HG03342 (cell line): ENCODE measurements around the gene SEC11A.
"Not testable (repeated sequence)": the region's sequence is repeated elsewhere in the genome, so short reads cannot be mapped to it uniquely, and the experiment has no call there.

Experiments used
- ATAC-seq: cut with Tn5 transposase; IDR thresholded peaks from one replicate; pipeline ENCODE4 v1.9.1; 2021; ENCODE audit warnings: mild to moderate bottlenecking, moderate library complexity; ENCODE audit not compliant: unreplicated experiment

SEC11A gene

DNA sequence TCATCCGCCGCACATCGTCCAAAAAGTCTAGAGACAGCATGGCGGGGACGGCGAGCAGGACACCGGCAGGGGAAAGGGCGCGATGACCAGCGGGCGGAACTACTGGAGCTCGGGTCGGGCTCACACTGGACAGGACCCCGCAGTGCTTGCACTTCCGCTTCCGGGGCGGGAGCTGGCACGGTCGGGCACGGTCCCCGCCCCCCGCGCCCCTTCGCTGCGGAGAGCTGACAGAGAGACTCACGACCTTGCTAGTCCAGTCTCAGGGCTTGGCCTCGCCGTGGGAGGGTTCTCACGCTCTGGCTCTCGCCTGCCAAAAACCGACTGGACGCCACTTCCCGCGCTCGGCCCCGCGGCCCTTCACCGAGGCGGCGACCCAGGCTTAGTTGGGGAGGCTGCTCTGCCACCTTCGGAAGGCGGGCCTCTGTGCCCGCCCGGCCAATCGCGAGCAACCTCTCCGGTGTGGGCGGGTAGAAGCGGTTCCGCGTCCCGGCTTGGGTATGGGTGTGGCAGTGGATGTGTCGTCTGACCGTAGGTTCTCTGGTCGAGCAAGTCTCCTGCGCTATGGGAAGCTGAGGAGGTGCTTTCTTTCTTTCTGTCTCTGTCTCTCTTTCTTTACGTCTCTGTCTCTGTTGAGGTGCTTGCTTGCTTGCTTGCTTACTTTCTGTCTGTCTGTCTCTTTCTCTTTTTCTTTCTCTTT lies at the start of gene SEC11A:
SEC11A (minus strand) TSS at position 104 of the 697 bp plus-strand sequence; CDS start at position 40, 64 bp downstream.
- ATAC-seq = peak; percentile 92

DNA sequence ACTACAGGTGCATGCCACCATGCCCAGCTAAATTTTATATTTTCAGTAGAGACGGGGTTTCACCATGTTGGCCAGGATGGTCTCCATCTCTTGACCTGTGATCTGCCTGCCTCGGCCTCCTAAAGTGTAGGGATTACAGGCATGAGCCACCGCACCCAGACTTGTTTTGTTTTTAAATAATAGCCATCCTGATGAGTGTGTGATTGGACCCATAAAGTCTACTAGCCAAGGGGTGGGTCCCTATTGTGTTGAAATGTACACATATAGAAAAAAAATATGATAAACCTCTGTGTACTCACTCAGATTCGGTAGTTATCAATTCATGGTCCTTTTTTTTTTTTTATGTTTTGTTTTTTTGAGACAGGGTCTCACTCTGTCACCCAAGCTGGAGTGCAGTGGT lies 49.7 kb upstream of the SEC11A start:
- no peak for ATAC-seq

DNA sequence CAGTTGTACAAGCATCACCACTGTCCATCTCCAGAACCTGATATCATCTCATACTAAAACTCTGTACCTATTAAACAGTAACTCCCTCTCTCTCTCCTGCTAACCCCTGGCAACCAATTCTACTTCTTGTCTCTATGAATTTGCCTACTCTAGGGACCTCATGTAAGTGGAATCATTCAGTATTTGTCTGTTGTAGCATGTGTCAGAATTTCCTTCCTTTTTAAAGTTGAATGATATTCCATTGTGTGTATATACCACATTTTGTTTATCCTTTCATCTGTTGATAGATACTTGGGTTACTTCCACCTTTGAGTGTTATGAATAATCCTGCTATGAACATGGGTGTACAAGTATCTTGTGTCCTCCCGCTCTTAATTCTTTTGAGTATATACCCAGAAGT lies 49.0 kb upstream of the SEC11A start:
- no peak for ATAC-seq

DNA sequence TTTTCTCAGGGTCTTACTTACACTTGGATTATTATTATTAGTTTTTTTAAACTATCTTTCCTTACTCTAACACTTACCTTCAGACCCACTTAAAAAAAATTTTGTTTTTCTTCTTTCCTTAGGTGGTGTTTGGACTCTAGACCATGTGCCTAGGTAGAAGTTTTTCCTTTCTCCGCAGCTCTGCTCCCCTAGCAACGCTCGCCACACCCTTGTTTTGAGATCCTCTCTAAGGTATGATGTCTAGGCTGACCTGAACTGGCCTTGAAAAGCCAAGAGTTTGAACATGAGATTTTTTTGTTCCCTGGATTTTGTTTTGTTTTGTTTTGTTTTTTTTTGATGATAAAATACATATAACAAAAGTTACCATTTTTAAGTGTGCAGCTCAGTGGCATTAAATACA lies 48.6 kb upstream of the SEC11A start:
- no peak for ATAC-seq

DNA sequence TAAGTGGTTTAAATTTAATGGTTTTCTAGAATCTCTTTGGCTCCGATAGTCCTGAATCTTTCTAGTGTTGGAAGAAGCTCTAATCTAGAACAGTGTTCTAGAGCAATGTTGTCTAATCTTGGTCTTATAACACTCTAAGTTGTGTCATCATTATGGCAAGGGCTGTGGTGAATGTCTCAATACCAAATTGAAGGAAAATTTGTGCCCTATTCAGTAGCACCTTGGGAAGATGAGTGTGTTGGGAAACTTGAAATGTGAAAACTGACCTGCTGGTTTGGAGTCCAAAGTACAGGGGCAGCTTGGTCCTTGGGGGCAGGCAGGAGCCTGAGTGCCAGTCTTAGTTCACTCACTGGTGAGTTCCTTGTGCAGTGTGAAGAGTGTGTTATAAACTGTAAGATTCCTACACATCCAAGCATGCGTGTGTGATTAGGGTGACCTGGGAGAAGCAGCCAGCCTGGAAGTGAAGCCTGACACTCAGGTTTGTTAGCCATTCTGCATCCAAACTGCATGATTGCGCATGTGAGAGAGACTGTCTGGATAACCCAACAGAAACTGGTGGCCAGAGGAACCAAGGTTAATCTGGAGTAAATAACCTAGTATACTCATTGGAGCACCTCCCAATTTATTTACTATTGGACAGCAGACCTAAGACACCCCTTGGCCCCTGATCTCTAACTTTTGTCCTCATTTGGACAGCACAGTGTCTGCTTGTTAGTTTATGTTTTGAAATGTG lies 47.1 kb upstream of the SEC11A start:
- no peak for ATAC-seq

DNA sequence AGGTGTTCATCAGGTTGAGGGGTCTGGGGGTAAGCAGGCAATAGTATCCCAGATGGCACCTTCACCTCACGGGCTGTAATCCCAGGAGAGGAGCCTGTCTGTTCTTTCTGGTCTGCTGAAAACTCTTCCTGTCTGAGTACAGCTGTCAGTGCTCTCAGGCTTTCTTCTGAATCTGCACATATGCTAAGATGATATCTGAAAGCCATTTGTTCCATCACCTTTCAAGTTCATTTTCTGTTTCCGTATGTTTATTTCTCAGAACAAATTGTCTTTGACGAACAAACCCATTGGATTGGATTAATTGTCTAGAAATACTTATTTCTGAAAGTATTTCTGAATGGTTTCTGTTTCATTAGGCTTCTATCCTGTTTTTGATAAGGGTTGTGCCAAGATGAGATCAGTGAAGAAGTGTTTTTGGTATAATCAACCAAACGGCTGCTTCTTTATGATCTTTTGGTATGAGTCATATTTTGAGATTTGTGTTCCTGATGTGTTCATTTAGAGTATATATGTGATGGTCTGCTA lies 45.7 kb upstream of the SEC11A start:
- ATAC-seq = peak; percentile 60

DNA sequence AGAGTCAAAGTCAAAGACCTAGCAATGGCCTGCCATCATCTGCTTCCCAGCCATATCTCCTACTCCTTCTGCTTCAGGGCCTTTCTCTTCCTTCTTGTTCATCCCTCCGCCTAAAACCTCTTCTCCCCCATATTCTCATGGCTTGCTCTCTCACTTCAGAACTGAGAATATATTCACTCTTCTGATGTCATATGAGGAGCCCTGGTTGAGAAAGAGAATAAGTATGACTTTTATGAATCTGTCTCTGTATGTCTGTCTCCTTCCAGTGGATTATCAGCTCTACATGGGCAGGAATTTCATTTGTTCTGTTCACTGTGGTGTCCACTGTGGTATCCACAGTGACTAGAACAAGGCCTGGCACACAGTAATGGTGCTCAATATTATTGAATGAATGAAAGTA lies 44.3 kb upstream of the SEC11A start:
- ATAC-seq = no peak

DNA sequence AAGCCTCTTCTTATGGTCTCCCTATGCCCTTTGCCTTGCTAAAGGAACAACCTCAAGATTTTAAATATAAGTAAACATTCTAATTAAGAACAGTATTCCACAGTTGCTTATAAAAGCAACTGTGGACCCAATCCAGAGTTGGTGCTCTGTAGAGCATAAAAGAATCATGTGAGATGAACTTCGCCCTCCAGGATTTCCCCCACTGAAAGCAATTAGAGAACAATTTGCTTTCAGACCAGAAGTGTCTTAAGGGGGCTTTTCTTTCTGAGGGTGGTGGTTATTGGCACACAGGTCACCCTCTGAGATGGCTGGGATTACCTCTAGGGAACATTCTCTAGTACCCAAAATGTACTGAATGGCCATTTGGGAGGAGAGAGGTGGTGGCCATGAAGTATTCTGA lies 43.1 kb upstream of the SEC11A start:
- ATAC-seq = no peak

DNA sequence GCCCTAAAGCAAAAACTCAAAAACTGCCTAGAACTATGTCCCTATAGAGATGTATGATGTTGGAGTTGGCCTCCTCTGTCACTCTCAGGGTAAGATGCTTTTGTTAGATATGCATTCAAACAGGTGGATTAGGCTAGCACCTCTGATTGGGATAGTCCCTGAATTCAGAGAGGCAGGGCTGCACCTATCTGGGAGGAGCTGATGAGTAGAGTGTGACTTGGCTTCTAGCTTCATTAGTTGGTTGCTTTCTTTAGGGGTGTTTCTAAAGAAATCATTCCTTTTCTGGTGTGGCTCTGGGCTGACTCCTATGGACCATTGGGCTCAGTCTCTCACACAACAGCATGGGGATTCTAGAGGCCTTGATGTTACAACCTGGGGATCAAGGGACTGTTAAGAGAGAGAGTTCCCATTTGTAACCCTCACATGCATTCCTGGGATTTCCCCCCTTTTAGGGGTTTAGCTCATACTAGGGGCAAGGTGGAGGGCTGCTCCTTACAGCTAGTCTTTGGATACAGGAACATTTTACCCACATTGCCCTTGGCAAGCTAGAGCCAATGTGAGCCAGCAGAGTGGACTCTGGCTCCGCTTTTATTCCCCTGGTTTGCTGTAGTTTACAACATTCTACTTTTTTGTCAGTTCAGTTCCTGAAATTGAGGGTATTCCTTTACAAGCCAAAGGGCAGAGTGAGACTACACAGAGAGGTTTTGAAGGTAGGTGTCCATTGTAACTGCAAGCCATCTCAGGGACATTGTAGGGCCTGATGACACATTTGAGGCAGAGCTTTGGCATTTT lies 40.0 kb upstream of the SEC11A start:
- ATAC-seq = no peak

DNA sequence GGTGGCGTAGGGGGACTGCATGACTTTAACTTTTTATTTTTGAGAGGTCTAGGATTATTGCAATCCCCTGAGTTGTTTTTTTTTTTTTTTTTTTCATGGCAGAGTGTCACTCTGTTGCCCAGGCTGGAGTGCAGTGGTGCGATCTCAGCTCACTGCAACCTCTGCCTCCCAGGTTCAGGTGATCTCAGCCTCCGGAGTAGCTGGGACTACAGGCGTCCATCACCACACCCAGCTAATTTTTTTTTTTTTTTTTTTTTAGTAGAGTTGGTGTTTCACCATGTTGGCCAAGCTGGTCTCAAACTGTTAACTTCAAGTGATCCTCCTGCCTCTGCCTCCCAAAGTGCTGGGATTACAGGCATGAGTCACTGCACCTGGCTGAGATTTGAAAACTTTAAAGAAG lies 39.0 kb upstream of the SEC11A start:
- not testable (repeated sequence) for ATAC-seq

DNA sequence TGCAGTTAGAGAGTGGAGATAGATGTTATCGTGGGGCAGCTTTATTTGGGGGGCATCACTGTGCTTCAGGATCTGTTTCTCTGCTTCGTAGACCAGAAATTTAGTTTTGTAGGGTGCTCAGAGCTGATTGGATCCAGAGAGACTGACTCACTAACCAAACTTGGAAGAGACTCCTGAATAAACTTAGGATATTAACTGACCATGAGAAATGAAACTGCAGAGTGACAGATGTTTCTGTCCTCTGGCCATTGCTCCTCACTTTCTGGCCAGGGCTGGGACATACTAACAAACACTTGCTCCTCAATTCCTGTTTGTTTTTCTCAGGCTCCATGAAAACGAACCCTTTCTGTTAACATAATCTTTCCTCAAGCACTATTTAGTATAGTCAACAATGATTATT lies 36.8 kb upstream of the SEC11A start:
- ATAC-seq = no peak

DNA sequence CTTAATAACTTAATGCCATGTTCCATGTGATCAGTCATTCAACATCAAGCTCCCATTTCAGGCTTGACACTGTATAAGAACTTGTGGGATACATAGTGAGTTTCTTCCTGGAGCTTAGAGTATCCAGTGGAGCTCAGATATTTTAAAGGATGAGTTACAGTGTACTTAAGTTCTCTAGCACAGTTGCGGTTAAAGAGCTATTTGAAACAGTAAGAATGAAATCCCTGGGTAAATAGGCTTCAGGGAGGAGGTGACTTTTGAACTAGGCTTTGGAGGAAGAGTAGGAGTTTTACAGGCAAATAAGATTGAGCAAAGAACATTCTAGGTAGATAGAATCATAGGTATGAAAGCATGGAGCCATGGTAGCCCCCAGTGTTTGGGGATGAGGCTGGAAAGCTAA lies 36.3 kb upstream of the SEC11A start:
- no peak for ATAC-seq

DNA sequence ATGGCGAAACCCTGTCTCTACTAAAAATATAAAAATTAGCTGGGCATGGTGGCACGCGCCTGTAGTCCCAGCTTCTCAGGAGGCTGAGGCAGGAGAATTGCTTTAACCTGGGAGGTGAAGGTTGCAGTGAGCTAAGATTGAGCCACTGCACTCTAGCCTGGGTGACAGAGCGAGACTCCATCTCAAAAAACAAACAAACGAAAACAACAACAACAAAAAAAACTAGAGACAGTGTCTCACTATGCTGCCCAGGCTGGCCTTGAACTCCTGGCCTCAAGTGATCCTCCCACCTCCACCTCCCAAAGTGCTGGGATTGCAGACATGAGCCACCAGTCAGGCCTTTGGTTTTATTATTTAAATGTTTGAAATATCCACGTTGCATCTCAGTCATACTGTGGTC lies 35.8 kb upstream of the SEC11A start:
- not testable (repeated sequence) for ATAC-seq

DNA sequence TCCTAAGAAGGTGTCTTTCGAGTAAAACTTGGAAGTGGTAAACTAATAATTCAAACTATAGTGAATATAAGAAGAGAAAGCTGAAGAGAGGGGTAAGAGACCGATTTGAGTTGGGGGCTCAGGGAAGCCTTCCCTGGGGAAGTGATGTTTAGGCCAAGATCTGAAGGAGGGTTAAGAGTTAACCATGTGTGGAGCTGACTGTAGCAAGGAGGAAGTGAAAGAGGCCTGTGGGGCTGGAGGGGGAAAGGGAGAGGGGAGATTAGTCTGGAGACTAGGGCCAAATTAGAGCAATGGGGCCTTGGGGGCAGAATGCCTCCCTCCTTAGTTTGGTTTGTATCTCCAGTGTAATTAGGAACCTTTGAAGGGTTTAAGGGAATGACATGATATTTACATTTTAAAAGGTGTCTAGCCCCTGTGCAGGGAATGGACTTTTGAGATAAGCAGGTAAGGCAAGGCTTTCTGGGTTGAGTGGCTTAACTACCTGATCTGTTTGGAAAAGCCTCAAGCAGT lies 34.7 kb upstream of the SEC11A start:
- peak; percentile 38 for ATAC-seq

DNA sequence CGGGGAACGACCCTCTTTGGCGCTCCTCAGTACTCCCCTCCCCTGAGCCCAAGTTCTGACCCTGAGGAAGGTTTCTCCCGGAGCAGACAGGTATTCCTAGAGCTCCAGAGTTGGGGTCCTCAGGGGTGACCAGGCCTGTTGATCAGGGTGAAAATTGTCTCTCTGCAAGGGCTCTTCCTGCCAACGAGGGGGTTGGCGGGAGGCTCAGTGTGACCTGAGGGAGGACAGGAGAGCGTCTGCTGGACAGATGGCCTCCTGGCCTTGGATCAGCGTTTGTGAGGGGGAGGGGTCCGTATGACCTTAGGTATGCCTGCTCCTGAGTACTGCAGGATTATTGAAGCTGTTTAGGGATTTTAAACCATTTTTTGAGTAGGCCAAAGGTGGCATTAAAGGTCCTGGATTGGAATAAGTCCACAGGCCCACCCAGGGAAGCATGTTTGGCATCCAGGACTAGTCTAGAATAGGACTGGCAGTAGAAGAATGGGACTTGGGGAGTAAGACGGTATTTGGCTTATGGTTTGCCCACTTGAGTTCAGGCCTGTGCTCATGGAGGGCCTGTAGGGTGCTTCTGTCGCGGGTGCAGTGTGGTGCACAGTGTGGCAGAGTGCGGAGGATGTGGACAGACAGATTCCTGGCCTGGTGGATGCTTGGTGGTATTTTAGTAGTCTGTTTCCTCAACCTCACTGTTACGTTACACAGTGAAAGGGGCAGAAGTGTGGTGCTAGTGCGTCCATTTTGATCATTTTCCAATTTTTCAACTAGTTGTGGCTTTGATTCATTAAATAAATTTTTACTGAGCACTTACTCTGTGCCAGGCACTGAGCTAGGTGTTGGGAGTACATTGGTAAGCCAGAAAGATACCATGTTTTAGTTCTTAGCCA lies 33.4 kb upstream of the SEC11A start:
- peak; percentile 4 for ATAC-seq

DNA sequence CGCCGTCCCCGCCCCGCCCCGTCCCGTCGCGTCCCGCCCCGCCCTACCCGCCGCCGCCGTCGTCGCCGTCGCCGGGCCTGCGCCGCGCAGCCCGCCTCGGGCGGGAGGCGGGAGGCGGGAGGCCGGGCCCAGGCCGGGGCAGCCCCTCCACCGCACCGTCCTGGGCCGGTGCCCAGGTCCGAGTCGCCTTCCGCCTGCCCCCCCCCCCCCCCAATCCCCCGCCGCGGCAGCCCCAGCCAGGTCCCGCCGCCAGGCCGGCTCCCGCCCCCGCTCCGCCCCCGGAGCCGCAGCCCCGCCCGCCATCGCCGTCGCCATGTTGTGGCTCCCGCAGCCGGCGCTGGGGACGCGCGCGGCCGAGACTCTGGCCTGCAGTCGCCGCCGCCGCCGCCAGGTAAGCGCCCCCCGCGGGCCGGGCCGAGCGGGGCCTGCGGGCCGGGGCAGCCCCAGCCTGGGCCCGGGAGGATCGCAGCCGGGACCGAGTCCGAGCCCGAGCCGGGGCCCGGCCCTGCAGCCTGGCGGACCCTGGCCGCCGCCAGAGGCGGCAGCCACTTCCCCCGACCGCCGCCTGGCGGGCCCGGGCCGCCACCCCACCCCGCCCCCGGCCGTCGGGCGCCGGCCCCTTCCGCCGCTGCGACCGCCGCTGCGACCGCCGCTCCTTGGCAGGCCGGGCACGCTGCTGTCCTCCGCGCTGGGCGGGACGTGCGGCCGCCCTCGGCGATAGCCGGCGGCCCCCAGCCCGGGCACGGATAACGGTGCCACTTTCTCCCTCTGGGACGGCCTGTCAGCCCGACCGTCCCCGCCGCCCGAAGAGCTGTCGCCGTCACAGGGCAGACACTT lies 32.6 kb upstream of the SEC11A start, which contains the start of gene ZNF592:
ZNF592 (plus strand) TSS at position 319 of the 837 bp plus-strand sequence. CDS start 34,084 bp downstream, outside the sequence.
- peak; percentile 49 for ATAC-seq

DNA sequence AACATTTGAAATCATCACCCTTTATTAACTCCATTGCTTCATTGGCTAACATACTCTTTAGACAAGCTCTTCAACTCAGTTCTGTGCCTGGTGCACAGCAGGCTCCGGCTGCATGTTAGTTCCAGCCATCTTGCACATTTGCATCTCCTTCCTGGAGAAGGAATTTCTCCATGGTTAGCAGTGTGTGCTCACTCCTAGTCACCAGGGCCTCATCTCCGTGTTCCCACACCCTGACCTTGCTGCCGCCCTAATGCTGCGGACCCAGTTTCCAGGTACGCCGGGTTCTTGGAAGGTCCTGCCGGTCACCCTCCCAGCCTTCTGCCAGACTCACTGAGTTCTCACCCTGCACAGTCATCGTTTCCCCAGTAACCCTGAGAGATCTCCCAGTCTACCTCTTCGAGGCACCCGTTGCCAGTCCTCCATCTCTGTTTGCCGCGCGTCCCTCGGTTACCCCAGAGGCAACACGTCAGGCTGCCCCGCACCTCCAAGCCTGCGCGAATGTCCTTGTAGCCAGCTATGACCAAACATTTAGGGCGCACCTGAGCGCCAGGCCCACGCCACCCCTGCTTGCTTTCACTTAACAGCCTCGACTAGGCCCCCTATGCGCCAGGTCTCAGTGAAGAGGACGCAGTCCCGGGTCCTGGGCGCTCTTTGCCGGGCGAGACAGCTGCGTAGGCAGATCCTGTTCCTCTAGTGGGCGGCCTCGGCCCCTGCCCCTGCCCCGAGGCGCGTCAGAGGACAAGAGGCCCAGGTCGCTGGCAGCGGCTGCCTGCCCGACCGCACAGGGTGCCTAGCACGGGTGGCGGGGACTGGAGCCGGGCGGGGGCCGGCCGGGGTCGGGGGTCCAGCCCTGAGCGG lies 31.7 kb upstream of the SEC11A start:
- peak; percentile 41 for ATAC-seq

DNA sequence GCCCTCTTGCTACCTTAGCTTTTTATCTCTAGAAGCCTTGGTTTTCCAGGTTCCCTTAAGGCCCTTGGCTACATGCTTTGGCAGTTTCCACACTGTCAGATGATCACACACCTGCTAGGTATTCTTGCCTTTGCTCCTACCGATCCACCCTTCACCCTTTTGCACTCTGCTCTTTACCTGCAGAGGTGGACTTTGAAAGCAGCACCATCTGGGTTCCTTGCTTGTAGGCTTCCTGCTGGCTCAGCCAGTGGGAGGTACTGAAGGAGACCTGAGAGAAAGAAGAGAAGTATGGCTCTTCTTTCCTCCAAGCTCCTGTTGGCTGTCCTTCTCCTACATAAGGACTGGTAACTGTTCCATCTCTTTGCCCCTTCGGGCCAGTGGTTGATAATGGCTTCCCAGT lies 25.2 kb upstream of the SEC11A start:
- no peak for ATAC-seq
